ENCODE data around the gene MCF2L2. TPM values are rescaled to one million over a fixed set of nuclear protein-coding genes. Genes with fewer than 3 reads are reported as not detected.
"Not testable (repeated sequence)": the region's sequence is repeated elsewhere in the genome, so short reads cannot be mapped to it uniquely, and the experiment has no call there.

Gene MCF2L2
- polyA plus RNA-seq, 1 donor, result 2.4 TPM

- Histone ChIP-seq H3K27ac (ENCODE audit: low read length) (no peak overlapping the region), H3K27me3 (ENCODE audit: control insufficient read depth, insufficient read depth, low read length) (peaks cover 43% of the 10 kb centered on the region), H3K36me3 (ENCODE audit: control insufficient read depth, insufficient read depth, low read length) (no peaks in the 10 kb centered on the region), H3K9me3 (ENCODE audit: control insufficient read depth, low read depth, low read length) (peaks cover 2% of the 10 kb centered on the region), H3K4me3 (ENCODE audit: low read length) (no peak overlapping the region), H3K4me1 (ENCODE audit: control insufficient read depth, insufficient read depth, low read length) (peaks cover 12% of the 10 kb centered on the region)
- WGBS (ENCODE audit: insufficient coverage, low lambda C conversion rate), result no CpG with 5 or more reads among the region's 5 CpGs
- DNase-seq, result no peak
Measured at GRCh38 chr3:183181606-183182005, 246.8 kb downstream of the MCF2L2 start.

GRCh38 chr3:183180784-183181295, 247.6 kb downstream of the MCF2L2 start:
- no CpG with 5 or more reads among the region's 11 CpGs for WGBS (ENCODE audit: insufficient coverage, low lambda C conversion rate)
- DNase-seq, result no peak
- Histone ChIP-seq H3K27me3 (ENCODE audit: control insufficient read depth, insufficient read depth, low read length) (peaks cover 47% of the 10 kb centered on the region), H3K27ac (ENCODE audit: low read length) (no peak overlapping the region), H3K4me3 (ENCODE audit: low read length) (no peak overlapping the region), H3K9me3 (ENCODE audit: control insufficient read depth, low read depth, low read length) (peaks cover 2% of the 10 kb centered on the region), H3K4me1 (ENCODE audit: control insufficient read depth, insufficient read depth, low read length) (peaks cover 12% of the 10 kb centered on the region), H3K36me3 (ENCODE audit: control insufficient read depth, insufficient read depth, low read length) (no peaks in the 10 kb centered on the region)

- Histone ChIP-seq H3K4me1 (ENCODE audit: control insufficient read depth, insufficient read depth, low read length) (peaks cover 8% of the 10 kb centered on the region), H3K9me3 (ENCODE audit: control insufficient read depth, low read depth, low read length) (peaks cover 2% of the 10 kb centered on the region), H3K27me3 (ENCODE audit: control insufficient read depth, insufficient read depth, low read length) (peaks cover 52% of the 10 kb centered on the region), H3K36me3 (ENCODE audit: control insufficient read depth, insufficient read depth, low read length) (no peaks in the 10 kb centered on the region), H3K4me3 (ENCODE audit: low read length) (no peak overlapping the region), H3K27ac (ENCODE audit: low read length) (no peak overlapping the region)
- no peak for DNase-seq
- WGBS (ENCODE audit: insufficient coverage, low lambda C conversion rate), result 59% methylated on average over 5 of the region's 12 CpGs
Measured at GRCh38 chr3:183180110-183180783, 248.2 kb downstream of the MCF2L2 start.

GRCh38 chr3:183179550-183179908, 248.9 kb downstream of the MCF2L2 start:
- H3K9me3 ChIP-seq (ENCODE audit: control insufficient read depth, low read depth, low read length); H3K27ac ChIP-seq (ENCODE audit: low read length); H3K36me3 ChIP-seq (ENCODE audit: control insufficient read depth, insufficient read depth, low read length); DNase-seq; H3K4me1 ChIP-seq (ENCODE audit: control insufficient read depth, insufficient read depth, low read length): not testable (repeated sequence)
- WGBS (ENCODE audit: insufficient coverage, low lambda C conversion rate), result 0% methylated on average over 2 of the region's 18 CpGs
- Histone ChIP-seq H3K27me3 (ENCODE audit: control insufficient read depth, insufficient read depth, low read length) (peaks cover 56% of the 10 kb centered on the region), H3K4me3 (ENCODE audit: low read length) (peak overlapping the region; percentile 36)

- peak in 1 of 2 donors; percentile 57 for DNase-seq
- Histone ChIP-seq H3K27me3 (ENCODE audit: control insufficient read depth, insufficient read depth, low read length) (peaks cover 56% of the 10 kb centered on the region), H3K4me3 (ENCODE audit: low read length) (peak overlapping the region; percentile 36), H3K9me3 (ENCODE audit: control insufficient read depth, low read depth, low read length) (peaks cover 2% of the 10 kb centered on the region), H3K36me3 (ENCODE audit: control insufficient read depth, insufficient read depth, low read length) (no peaks in the 10 kb centered on the region), H3K4me1 (ENCODE audit: control insufficient read depth, insufficient read depth, low read length) (peaks cover 5% of the 10 kb centered on the region), H3K27ac (ENCODE audit: low read length) (no peak overlapping the region)
- no CpG with 5 or more reads among the region's 68 CpGs for WGBS (ENCODE audit: insufficient coverage, low lambda C conversion rate)
Measured at GRCh38 chr3:183178833-183179549, 249.4 kb downstream of the MCF2L2 start.

- Histone ChIP-seq H3K4me1 (ENCODE audit: control insufficient read depth, insufficient read depth, low read length) (peaks cover 5% of the 10 kb centered on the region), H3K9me3 (ENCODE audit: control insufficient read depth, low read depth, low read length) (peaks cover 2% of the 10 kb centered on the region), H3K4me3 (ENCODE audit: low read length) (peak overlapping the region; percentile 36), H3K36me3 (ENCODE audit: control insufficient read depth, insufficient read depth, low read length) (no peaks in the 10 kb centered on the region), H3K27ac (ENCODE audit: low read length) (no peak overlapping the region), H3K27me3 (ENCODE audit: control insufficient read depth, insufficient read depth, low read length) (peaks cover 56% of the 10 kb centered on the region)
- no peak for DNase-seq
- WGBS (ENCODE audit: insufficient coverage, low lambda C conversion rate), result 33% methylated on average over 1 of the region's 6 CpGs
Measured at GRCh38 chr3:183178512-183178832, 249.9 kb downstream of the MCF2L2 start.

GRCh38 chr3:183172051-183172639, 256.3 kb downstream of the MCF2L2 start:
- H3K4me1 ChIP-seq (ENCODE audit: control insufficient read depth, insufficient read depth, low read length), result no peaks in the 10 kb centered on the region
- H3K4me3 ChIP-seq (ENCODE audit: low read length), result no peak overlapping the region
- no peak for DNase-seq
- 83% methylated on average over 2 of the region's 5 CpGs for WGBS (ENCODE audit: insufficient coverage, low lambda C conversion rate)
- H3K27me3 ChIP-seq (ENCODE audit: control insufficient read depth, insufficient read depth, low read length), result peaks cover 18% of the 10 kb centered on the region
- H3K36me3 ChIP-seq (ENCODE audit: control insufficient read depth, insufficient read depth, low read length), result no peaks in the 10 kb centered on the region
- H3K27ac ChIP-seq (ENCODE audit: low read length), result no peak overlapping the region
- H3K9me3 ChIP-seq (ENCODE audit: control insufficient read depth, low read depth, low read length), result no peaks in the 10 kb centered on the region

- not testable (repeated sequence) for H3K4me1 ChIP-seq (ENCODE audit: control insufficient read depth, insufficient read depth, low read length); H3K27ac ChIP-seq (ENCODE audit: low read length); H3K36me3 ChIP-seq (ENCODE audit: control insufficient read depth, insufficient read depth, low read length); H3K27me3 ChIP-seq (ENCODE audit: control insufficient read depth, insufficient read depth, low read length); H3K9me3 ChIP-seq (ENCODE audit: control insufficient read depth, low read depth, low read length); DNase-seq; H3K4me3 ChIP-seq (ENCODE audit: low read length)
- no CpG with 5 or more reads among the region's 1 CpG for WGBS (ENCODE audit: insufficient coverage, low lambda C conversion rate)
Measured at GRCh38 chr3:183167975-183168374, 260.4 kb downstream of the MCF2L2 start.

- 33% methylated on average over 1 of the region's 25 CpGs for WGBS (ENCODE audit: insufficient coverage, low lambda C conversion rate)
- H3K4me1 ChIP-seq (ENCODE audit: control insufficient read depth, insufficient read depth, low read length), result peaks cover 5% of the 10 kb centered on the region
- peaks cover 13% of the 10 kb centered on the region for H3K27me3 ChIP-seq (ENCODE audit: control insufficient read depth, insufficient read depth, low read length)
- no peak overlapping the region for H3K27ac ChIP-seq (ENCODE audit: low read length)
- H3K4me3 ChIP-seq (ENCODE audit: low read length), result no peak overlapping the region
- DNase-seq, result no peak
- H3K36me3 ChIP-seq (ENCODE audit: control insufficient read depth, insufficient read depth, low read length), result no peaks in the 10 kb centered on the region
- H3K9me3 ChIP-seq (ENCODE audit: control insufficient read depth, low read depth, low read length), result peaks cover 4% of the 10 kb centered on the region
Measured at GRCh38 chr3:183163563-183163962, 264.9 kb downstream of the MCF2L2 start.

- no peaks in the 10 kb centered on the region for H3K36me3 ChIP-seq (ENCODE audit: control insufficient read depth, insufficient read depth, low read length)
- H3K4me3 ChIP-seq (ENCODE audit: low read length), result peak overlapping the region; percentile 44
- H3K9me3 ChIP-seq (ENCODE audit: control insufficient read depth, low read depth, low read length), result peaks cover 4% of the 10 kb centered on the region
- WGBS (ENCODE audit: insufficient coverage, low lambda C conversion rate), result 93% methylated on average over 3 of the region's 25 CpGs
- peaks cover 13% of the 10 kb centered on the region for H3K27me3 ChIP-seq (ENCODE audit: control insufficient read depth, insufficient read depth, low read length)
- H3K4me1 ChIP-seq (ENCODE audit: control insufficient read depth, insufficient read depth, low read length), result peaks cover 5% of the 10 kb centered on the region
- H3K27ac ChIP-seq (ENCODE audit: low read length), result no peak overlapping the region
- DNase-seq, result peak in 1 of 2 donors; percentile 46
Measured at GRCh38 chr3:183161552-183162336, 266.7 kb downstream of the MCF2L2 start.
